ENCODE results near the gene IGSF8. TPM values are rescaled to one million over a fixed set of nuclear protein-coding genes. Genes with fewer than 3 reads are reported as not detected.

The IGSF8 gene
- total RNA-seq, 1 donor from 2014 or later, result 21.6 TPM

DNA sequence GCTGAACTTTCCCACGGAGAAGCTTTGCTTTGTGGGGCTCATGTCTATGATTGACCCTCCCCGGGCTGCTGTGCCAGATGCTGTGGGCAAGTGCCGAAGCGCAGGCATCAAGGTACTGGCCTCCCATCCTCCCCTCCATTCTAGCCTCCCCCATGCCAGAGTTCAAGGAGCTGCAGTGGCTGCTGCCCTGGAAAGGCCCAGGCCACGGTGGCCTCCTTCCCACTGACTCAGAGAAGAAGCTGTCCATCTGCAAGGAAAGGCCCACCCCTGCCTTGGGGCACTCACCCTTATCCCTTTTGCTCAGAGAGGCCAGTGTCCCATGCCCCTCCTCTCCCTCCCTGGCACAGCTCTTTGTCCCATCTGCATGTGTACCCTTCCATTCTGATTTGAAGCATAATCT is 32.1 kb upstream of the IGSF8 start:
- Histone ChIP-seq H3K4me1 (no peaks in the 10 kb centered on the region), H3K27ac (no peak overlapping the region), H3K9me3 (no peaks in the 10 kb centered on the region), H3K27me3 (no peaks in the 10 kb centered on the region), H3K36me3 (no peaks in the 10 kb centered on the region), H3K4me3 (no peak overlapping the region)
- DNase-seq (ENCODE audit: extremely low spot score in 2 of 2), result no peak
- TF ChIP-seq POLR2A (IDR thresholded peaks at IDR 0.05) (no peak), POLR2AphosphoS5 (IDR thresholded peaks at IDR 0.05; ENCODE audit: insufficient read depth in 1 of 2, low read depth in 1 of 2) (no peak)
- TF ChIP-seq, protein P1, sequence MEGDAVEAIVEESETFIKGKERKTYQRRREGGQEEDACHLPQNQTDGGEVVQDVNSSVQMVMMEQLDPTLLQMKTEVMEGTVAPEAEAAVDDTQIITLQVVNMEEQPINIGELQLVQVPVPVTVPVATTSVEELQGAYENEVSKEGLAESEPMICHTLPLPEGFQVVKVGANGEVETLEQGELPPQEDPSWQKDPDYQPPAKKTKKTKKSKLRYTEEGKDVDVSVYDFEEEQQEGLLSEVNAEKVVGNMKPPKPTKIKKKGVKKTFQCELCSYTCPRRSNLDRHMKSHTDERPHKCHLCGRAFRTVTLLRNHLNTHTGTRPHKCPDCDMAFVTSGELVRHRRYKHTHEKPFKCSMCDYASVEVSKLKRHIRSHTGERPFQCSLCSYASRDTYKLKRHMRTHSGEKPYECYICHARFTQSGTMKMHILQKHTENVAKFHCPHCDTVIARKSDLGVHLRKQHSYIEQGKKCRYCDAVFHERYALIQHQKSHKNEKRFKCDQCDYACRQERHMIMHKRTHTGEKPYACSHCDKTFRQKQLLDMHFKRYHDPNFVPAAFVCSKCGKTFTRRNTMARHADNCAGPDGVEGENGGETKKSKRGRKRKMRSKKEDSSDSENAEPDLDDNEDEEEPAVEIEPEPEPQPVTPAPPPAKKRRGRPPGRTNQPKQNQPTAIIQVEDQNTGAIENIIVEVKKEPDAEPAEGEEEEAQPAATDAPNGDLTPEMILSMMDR (IDR thresholded peaks at IDR 0.05), result no peak
- intact Hi-C loops (cut with DNase I), result no loop called here

DNA sequence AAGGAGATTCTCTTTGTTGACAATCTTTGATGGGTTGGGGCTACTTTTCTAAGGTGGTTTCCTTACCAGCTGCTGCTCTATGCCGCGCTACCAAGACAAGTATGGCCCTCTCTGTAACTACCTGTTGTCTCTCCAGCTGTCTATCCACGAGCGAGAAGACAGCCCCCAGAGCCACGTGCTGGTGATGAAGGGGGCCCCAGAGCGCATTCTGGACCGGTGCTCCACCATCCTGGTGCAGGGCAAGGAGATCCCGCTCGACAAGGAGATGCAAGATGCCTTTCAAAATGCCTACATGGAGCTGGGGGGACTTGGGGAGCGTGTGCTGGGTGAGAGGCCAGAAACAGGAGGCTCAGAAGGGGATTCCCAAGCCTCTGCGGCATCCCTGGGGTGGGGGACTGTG is 31.5 kb upstream of the IGSF8 start:
- Histone ChIP-seq H3K4me3 (no peak overlapping the region), H3K36me3 (no peaks in the 10 kb centered on the region), H3K27me3 (no peaks in the 10 kb centered on the region), H3K4me1 (no peaks in the 10 kb centered on the region), H3K9me3 (no peaks in the 10 kb centered on the region), H3K27ac (no peak overlapping the region)
- intact Hi-C loops (cut with DNase I), result no loop called here
- TF ChIP-seq POLR2AphosphoS5 (IDR thresholded peaks at IDR 0.05; ENCODE audit: insufficient read depth in 1 of 2, low read depth in 1 of 2) (no peak), POLR2A (IDR thresholded peaks at IDR 0.05) (no peak)
- TF ChIP-seq, protein P1 (IDR thresholded peaks at IDR 0.05), result no peak
- DNase-seq (ENCODE audit: extremely low spot score in 2 of 2), result no peak

DNA sequence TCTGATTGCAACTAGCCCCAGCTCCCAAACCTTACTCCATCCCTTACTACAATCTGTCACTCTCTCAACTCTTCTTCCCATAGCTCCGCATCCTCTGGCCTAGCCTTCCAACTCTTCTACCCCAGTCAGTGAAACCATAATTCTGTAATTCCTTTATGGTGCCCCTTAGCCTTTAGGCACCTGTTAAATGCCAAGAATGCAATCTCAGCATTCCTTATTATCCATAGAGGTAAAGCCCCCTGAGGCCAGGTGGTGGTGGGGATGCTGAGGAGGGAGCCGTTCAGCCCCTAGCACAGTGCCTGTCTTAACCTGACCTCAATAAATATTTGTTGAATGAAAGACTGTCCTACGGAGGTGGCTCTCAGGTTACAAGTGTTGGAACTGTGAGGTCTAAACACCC is 31.1 kb upstream of the IGSF8 start:
- H3K9me3 ChIP-seq, result no peaks in the 10 kb centered on the region
- DNase-seq (ENCODE audit: extremely low spot score in 2 of 2), result no peak
- TF ChIP-seq POLR2AphosphoS5 (IDR thresholded peaks at IDR 0.05; ENCODE audit: insufficient read depth in 1 of 2, low read depth in 1 of 2) (no peak), POLR2A (IDR thresholded peaks at IDR 0.05) (no peak)
- TF ChIP-seq, protein P1 (IDR thresholded peaks at IDR 0.05), result no peak
- H3K4me1 ChIP-seq, result no peaks in the 10 kb centered on the region
- intact Hi-C loops (cut with DNase I), result no loop called here
- no peaks in the 10 kb centered on the region for H3K36me3 ChIP-seq
- no peak overlapping the region for H3K27ac ChIP-seq
- H3K27me3 ChIP-seq, result no peaks in the 10 kb centered on the region
- no peak overlapping the region for H3K4me3 ChIP-seq

DNA sequence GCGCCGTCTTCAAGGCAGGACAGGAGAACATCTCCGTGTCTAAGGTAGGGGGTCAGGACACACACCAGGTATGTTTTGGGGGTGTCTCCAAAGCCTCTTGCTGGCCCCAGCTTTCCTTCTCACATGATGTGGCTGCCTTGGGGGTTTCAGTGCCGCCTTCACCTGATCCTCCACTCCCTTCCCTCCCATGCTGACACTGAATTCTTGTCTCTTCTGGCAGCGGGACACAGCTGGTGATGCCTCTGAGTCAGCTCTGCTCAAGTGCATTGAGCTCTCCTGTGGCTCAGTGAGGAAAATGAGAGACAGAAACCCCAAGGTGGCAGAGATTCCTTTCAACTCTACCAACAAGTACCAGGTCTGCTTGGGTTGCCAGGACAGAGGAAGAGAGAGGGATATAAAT is 30.6 kb upstream of the IGSF8 start:
- no peak overlapping the region for H3K27ac ChIP-seq
- no peaks in the 10 kb centered on the region for H3K27me3 ChIP-seq
- no peaks in the 10 kb centered on the region for H3K36me3 ChIP-seq
- no peaks in the 10 kb centered on the region for H3K9me3 ChIP-seq
- TF ChIP-seq POLR2A (IDR thresholded peaks at IDR 0.05) (no peak), POLR2AphosphoS5 (IDR thresholded peaks at IDR 0.05; ENCODE audit: insufficient read depth in 1 of 2, low read depth in 1 of 2) (no peak)
- TF ChIP-seq, protein P1 (IDR thresholded peaks at IDR 0.05), result no peak
- H3K4me3 ChIP-seq, result no peak overlapping the region
- no peak for DNase-seq (ENCODE audit: extremely low spot score in 2 of 2)
- no peaks in the 10 kb centered on the region for H3K4me1 ChIP-seq
- intact Hi-C loops (cut with DNase I), result no loop called here

DNA sequence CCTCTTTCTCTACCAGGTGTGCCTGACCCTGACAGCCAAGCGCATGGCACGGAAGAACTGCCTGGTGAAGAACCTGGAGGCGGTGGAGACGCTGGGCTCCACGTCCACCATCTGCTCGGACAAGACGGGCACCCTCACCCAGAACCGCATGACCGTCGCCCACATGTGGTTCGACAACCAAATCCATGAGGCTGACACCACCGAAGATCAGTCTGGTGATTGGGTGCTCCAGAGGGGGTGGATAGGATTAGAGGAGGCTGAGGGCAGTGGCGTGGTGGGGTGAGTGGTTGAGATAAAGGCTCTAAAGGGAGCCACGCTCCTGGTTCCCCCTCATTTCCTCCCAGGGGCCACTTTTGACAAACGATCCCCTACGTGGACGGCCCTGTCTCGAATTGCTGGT is 30.2 kb upstream of the IGSF8 start:
- H3K27ac ChIP-seq, result no peak overlapping the region
- DNase-seq (ENCODE audit: extremely low spot score in 2 of 2), result no peak
- no peaks in the 10 kb centered on the region for H3K27me3 ChIP-seq
- intact Hi-C loops (cut with DNase I), result no loop called here
- no peaks in the 10 kb centered on the region for H3K9me3 ChIP-seq
- H3K4me3 ChIP-seq, result no peak overlapping the region
- H3K36me3 ChIP-seq, result no peaks in the 10 kb centered on the region
- no peak for TF ChIP-seq POLR2A (IDR thresholded peaks at IDR 0.05)
- no peaks in the 10 kb centered on the region for H3K4me1 ChIP-seq

All from vagina (tissue), 2 donors.